PC-9 (cell line): ENCODE data around the gene IKZF2.

ENCODE experiments used
- CTCF ChIP-seq: fragments of 200-600 bp; sonication (generic); conservative IDR thresholded peaks from 2 replicates; pipeline ENCODE4 v1.6.1; 2017; ENCODE audit warnings: mixed run types, antibody characterized with exemption, mild to moderate bottlenecking, moderate library complexity
- EZH2 ChIP-seq: fragments of 200-600 bp; sonication (generic); IDR thresholded peaks from 2 replicates; pipeline ENCODE4 v1.8.0; 2017; ENCODE audit warnings: antibody characterized with exemption, low read depth

- no peak for TF ChIP-seq CTCF
- no peak for TF ChIP-seq EZH2
Measured at GRCh38 chr2:212991120-212991519, 160.3 kb downstream of the IKZF2 start.
